Measurements from ENCODE around the gene ARID3B.

ARID3B gene

DNA sequence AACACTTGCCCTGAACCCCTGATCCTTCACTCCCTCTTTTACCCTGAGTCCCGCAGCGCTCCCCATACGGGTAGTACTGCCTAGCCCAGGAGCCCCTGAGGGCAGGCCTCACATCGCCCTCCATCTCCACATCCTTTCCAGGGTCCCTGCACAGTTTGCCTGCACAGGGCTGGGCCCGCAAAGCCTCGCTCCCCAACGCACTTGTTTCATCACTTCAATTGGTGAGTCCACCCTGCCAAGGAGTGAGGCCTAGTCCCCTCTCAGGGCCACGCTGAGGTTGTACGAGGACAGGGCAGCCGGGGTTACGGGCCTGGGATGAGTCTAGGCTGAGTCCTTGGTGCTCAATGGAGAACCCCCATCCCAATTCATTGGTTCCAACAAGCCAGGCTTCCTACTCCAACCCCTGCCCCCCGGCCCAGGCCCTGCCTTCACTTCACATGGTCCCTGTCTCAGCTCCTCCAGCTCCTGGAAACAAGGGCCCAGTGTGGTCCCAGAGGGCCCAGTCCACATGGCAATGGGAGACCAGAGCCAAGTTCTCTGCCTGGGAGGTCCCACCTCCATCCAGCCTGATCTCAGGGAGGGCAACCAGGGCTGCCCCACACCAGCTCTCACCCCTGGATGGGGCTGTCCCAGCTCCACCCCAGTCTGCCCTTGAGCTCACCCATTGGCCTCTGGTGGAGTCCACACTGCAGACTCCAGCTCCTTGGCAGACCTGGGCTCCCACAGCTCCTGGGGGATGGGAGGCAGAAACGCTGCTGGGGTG, 62.2 kb downstream of the ARID3B start:
- no peak for TF ChIP-seq CTCF (IDR thresholded peaks at IDR 0.05; ENCODE audit: low read length, missing control alignments)
- DNase-seq (ENCODE audit: low read depth), result no peak
- no peak overlapping the region for H3K4me3 ChIP-seq (replicated peaks; ENCODE audit: low read depth, low read length)

- no peak overlapping the region for H3K4me3 ChIP-seq (replicated peaks; ENCODE audit: low read depth, low read length)
- TF ChIP-seq CTCF (IDR thresholded peaks at IDR 0.05; ENCODE audit: low read length, missing control alignments), result no peak
- no peak for DNase-seq (ENCODE audit: low read depth)
Observed at GRCh38 chr15:74603789-74604705, 63.0 kb downstream of the ARID3B start.

- no peak for DNase-seq (ENCODE audit: low read depth)
- no peak overlapping the region for H3K4me3 ChIP-seq (replicated peaks; ENCODE audit: low read depth, low read length)
- no peak for TF ChIP-seq CTCF (IDR thresholded peaks at IDR 0.05; ENCODE audit: low read length, missing control alignments)
Observed at GRCh38 chr15:74604983-74605794, 64.2 kb downstream of the ARID3B start.

DNA sequence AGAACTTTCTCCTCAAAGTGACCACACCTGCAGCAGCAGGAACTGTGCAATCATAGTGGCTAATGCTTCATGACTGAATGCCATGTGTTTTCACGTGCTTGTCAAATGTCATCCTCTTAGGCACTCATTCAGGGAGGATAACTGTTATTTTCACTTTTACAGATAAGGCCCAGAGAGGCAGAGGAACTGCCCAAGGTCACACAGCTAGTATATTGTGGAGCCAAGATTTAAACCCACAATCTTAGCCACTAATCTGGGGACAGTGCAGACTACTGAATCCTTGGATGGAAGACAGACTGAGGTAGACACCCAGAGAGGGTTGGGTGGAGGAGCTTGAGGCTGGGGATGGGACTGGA, 64.8 kb downstream of the ARID3B start:
- DNase-seq (ENCODE audit: low read depth), result no peak
- no peak for TF ChIP-seq CTCF (IDR thresholded peaks at IDR 0.05; ENCODE audit: low read length, missing control alignments)

GRCh38 chr15:74608786-74609185, 67.8 kb downstream of the ARID3B start:
- TF ChIP-seq CTCF (IDR thresholded peaks at IDR 0.05; ENCODE audit: low read length, missing control alignments), result no peak

More for the DNA sequence above, 64.8 kb downstream of the ARID3B start:
- no peak overlapping the region for H3K4me3 ChIP-seq (replicated peaks; ENCODE audit: low read depth, low read length)

DNA sequence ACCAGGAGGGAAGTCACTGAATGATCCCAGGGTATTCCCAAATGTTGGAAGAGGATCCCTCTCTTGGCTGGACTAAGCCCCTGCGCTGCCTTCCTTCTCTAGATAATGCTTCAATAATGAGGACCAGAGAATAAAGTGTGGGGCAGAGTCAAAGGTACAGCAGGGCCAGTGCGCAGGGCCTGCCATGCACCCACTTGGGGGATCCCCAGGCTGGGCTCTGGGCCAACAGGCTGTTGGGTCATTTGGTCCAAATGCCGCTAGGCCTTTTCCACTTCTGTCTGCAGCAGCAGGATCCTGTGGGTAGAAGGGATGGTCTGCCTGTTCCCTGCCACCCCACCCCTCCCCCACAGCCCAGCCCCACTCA, 68.9 kb downstream of the ARID3B start:
- TF ChIP-seq CTCF (IDR thresholded peaks at IDR 0.05; ENCODE audit: low read length, missing control alignments), result no peak
- DNase-seq (ENCODE audit: low read depth), result no peak
- H3K4me3 ChIP-seq (replicated peaks; ENCODE audit: low read depth, low read length), result no peak overlapping the region

More at GRCh38 chr15:74608786-74609185, 67.8 kb downstream of the ARID3B start:
- DNase-seq (ENCODE audit: low read depth), result no peak
- no peak overlapping the region for H3K4me3 ChIP-seq (replicated peaks; ENCODE audit: low read depth, low read length)
